Measurements from ENCODE around the gene AK3.

DNA sequence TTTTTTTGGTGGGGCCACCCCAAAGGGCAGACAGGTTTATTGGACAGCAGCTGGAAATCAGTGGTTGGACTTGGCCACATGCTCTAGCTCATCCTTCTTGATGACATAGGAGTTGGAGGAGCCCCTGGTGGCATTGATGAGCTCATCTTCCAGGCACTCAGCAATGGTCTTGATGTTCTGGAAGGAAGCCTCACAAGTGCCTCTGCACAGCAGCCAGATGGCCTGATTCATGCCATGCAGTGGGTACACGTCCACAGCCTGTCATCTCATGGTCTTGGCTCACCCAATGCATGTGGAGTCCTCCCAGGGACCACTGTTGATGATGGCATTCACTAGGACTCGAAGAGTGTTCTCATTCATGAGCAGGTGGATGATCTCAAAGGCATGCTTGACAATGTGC lies 40.4 kb upstream of the AK3 start:
- TF ChIP-seq, protein P1, sequence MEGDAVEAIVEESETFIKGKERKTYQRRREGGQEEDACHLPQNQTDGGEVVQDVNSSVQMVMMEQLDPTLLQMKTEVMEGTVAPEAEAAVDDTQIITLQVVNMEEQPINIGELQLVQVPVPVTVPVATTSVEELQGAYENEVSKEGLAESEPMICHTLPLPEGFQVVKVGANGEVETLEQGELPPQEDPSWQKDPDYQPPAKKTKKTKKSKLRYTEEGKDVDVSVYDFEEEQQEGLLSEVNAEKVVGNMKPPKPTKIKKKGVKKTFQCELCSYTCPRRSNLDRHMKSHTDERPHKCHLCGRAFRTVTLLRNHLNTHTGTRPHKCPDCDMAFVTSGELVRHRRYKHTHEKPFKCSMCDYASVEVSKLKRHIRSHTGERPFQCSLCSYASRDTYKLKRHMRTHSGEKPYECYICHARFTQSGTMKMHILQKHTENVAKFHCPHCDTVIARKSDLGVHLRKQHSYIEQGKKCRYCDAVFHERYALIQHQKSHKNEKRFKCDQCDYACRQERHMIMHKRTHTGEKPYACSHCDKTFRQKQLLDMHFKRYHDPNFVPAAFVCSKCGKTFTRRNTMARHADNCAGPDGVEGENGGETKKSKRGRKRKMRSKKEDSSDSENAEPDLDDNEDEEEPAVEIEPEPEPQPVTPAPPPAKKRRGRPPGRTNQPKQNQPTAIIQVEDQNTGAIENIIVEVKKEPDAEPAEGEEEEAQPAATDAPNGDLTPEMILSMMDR (IDR thresholded peaks at IDR 0.05; ENCODE audit: borderline replicate concordance, extremely low read depth, low read length, poor library complexity, severe bottlenecking): no peak
- no peak for TF ChIP-seq EZH2 (IDR thresholded peaks at IDR 0.05; ENCODE audit: borderline replicate concordance, low read depth, low read length, severe bottlenecking)
